Esophagus squamous epithelium (tissue), 5 donors: Measurements from ENCODE around the gene LACC1. TPM values are rescaled to one million over a fixed set of nuclear protein-coding genes. Genes with fewer than 3 reads are reported as not detected.
A peak's percentile ranks its signal among the peaks of the same experiment; 100 is the strongest.

Source experiments
- DNase-seq: peaks from one replicate; lab custom pipeline; 2025; lab: John Stamatoyannopoulos, UW
- H3K27ac ChIP-seq, 4 donors: fragments of 200-600 bp; sonication (generic); one replicate each; pipeline ENCODE4 v1.5.1; 2016 to 2019; ENCODE audit warnings: mild to moderate bottlenecking in 1 of 4
- H3K27me3 ChIP-seq, 4 donors: fragments of 200-600 bp; sonication (generic); 1 replicate in 3 of 4; 2 replicates in 1 of 4; pipeline versions ENCODE4 v1.5.1 to v1.6.0; 2017 to 2021; ENCODE audit warnings: antibody characterized with exemption in 1 of 4
- H3K36me3 ChIP-seq, 3 donors: fragments of 200-600 bp; sonication (generic); one replicate each; pipeline ENCODE4 v1.5.1; 2016 to 2019
- H3K4me1 ChIP-seq, 3 donors: fragments of 200-600 bp; sonication (generic); one replicate each; pipeline ENCODE4 v1.5.1; 2017 to 2019
- H3K4me3 ChIP-seq, 4 donors: fragments of 200-600 bp; sonication (generic); 1 replicate in 3 of 4; 2 replicates in 1 of 4; pipeline ENCODE4 v1.5.1; 2016 to 2019; ENCODE audit warnings: mild to moderate bottlenecking in 2 of 4, moderate library complexity in 1 of 4
- H3K9me3 ChIP-seq, 3 donors: fragments of 200-600 bp; sonication (generic); one replicate each; pipeline ENCODE4 v1.5.1; 2016 to 2019
- POLR2A ChIP-seq, 4 donors: fragments of 450-650 bp; IDR thresholded peaks; one replicate each; pipeline ENCODE4 v1.6.1; 2017; ENCODE audit warnings: antibody characterized with exemption in 4 of 4, mild to moderate bottlenecking in 4 of 4, moderate library complexity in 3 of 4
- WGBS, 2 donors: methylation state at CpG; one replicate each; pipeline ENCODE4 v1.1.5; 2018; 5-methylcytosine and 5-hydroxymethylcytosine counted together
- intact Hi-C: fragments of 100-400 bp; cut with DNase I; formaldehyde crosslinking; loops from one replicate; pipeline ENCODE4 v1.15.0; 2022
- total RNA-seq, 4 donors: library from RNA; depleted of rRNA; stranded (reverse); fragments of >200 nt; gene quantifications; one replicate each; pipeline ENCODE4 v1.1.0, GENCODE V29; 2016
- TF ChIP-seq, protein P1 (sequence below), 6 experiments: fragments of 450-650 bp in 4 of 6; fragments of 200-600 bp in 2 of 6; sonication (generic) in 2 of 6; IDR thresholded peaks; one replicate each; pipeline ENCODE4 v1.5.1; 2016 to 2019; ENCODE audit warnings: antibody characterized with exemption in 6 of 6, mild to moderate bottlenecking in 4 of 6, moderate library complexity in 4 of 6
- donor health status: DM: yes; HTN: yes; CAD: no.

Gene LACC1
- total RNA-seq, 4 donors from 2014 or later = 3.3 to 15.3 (median 9.9) TPM

DNA sequence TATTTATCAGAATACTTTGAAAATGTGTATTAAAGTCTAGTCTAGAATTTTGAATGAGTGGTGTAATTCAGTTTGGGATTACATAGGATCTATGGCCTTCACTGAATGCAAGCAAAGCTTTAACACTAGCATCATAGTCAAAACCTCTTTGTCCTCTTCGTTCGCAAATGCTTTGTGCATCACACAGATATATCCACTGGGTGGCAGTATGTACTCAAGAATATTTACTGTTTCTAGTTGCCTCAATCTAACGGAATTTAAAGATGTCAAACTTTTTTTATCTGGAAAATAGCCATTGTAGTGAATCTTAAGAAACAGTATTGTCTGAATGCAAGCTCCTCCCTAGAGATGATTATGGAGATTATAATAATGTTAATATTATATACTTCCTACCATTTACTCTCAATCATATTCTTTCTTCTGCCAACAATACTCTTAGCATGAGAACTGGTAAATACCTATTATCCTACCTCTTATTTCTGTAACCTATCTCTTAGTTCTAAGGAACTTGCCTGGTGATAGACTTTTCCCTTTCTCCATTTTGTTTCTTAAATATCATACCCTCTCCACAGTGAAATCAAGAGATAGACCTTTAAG is 25.8 kb downstream of the LACC1 start:
- H3K9me3 ChIP-seq = no peaks in the 10 kb centered on the region
- no peak overlapping the region for H3K27ac ChIP-seq
- no peak for TF ChIP-seq POLR2A (IDR thresholded peaks at IDR 0.05)
- TF ChIP-seq, protein P1, sequence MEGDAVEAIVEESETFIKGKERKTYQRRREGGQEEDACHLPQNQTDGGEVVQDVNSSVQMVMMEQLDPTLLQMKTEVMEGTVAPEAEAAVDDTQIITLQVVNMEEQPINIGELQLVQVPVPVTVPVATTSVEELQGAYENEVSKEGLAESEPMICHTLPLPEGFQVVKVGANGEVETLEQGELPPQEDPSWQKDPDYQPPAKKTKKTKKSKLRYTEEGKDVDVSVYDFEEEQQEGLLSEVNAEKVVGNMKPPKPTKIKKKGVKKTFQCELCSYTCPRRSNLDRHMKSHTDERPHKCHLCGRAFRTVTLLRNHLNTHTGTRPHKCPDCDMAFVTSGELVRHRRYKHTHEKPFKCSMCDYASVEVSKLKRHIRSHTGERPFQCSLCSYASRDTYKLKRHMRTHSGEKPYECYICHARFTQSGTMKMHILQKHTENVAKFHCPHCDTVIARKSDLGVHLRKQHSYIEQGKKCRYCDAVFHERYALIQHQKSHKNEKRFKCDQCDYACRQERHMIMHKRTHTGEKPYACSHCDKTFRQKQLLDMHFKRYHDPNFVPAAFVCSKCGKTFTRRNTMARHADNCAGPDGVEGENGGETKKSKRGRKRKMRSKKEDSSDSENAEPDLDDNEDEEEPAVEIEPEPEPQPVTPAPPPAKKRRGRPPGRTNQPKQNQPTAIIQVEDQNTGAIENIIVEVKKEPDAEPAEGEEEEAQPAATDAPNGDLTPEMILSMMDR (IDR thresholded peaks at IDR 0.05) = peak; percentile 45 to 87 (median 78)
- no peak overlapping the region for H3K4me3 ChIP-seq
- DNase-seq = no peak
- intact Hi-C loops = loop anchor here (5.0 kb wide), 2 partner anchors 142 to 537 kb away; no protein-coding TSS in a partner anchor
- no peaks in the 10 kb centered on the region for H3K36me3 ChIP-seq
- H3K4me1 ChIP-seq = peaks cover 0 to 10% (median 0%) of the 10 kb centered on the region in 3 donors
- WGBS, 2 donors = 0% methylated on average over 3 of the region's 3 CpGs
- H3K27me3 ChIP-seq = peaks cover 0 to 3% (median 0%) of the 10 kb centered on the region in 4 donors

DNA sequence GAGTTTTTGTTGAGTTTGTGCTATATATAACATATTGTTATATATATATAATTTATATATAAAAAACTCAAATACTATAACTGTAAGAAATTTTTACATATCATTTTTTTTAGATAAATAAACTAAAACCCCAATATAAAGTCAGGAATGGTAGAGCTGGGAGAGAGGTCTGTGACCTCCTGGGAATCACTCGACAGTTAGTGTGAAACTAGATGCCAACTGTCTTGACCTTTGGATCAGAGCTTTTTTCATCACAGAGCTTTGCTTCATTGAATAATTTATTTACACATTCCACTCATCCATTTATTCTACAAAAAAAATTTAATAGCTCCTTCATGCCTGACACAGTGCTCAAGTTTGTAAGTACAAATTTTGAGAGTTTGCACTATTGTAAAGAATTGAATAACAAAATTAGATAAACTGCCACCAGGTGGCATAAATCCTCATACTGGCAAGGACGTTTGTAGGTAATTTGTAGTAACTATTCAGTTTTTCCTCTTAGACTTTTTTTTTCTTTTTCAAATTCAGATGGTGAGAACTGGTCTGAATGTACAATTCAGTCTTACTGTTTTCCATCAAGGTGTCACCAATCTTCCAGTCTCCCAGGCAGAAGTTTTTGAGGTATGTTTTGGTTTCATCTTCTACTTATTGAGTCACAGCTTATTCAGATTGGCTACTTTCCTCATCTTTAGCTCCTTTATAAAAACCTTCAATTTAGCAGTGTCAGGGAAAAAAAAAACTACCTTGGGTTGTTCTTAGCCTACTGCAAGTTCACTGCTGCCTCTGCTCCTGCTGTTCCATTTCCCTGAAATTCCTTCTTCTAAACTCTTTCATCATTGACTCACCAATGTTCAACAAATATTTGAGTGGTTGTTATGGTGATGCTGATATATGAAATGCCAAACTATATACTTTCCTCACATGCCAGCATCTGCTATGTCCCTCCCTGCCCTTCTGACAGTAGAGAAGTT is 28.7 kb downstream of the LACC1 start:
- whole genome bisulfite sequencing, 2 donors = 34 to 42% methylated on average over 2 of the region's 2 CpGs

DNA sequence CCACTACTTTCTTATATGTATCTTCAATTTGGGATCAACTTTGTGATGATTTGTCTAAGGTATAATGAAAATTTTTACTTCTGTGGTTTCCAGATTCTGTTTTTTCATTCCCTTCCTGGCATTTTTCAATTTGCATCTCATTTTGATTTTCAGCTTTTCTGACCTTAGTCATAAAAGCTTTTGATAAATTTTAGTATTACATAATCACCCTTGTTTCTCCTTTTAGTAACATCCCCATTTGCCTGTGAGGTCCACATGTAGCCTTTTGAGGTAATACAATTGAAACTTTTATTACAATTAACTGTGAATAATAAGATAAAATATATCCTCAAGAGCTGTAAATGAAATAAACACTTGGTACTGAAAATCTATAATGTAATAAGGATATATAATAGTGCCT is 31.2 kb downstream of the LACC1 start:
- H3K9me3 ChIP-seq = no peaks in the 10 kb centered on the region
- H3K4me1 ChIP-seq = peaks cover 0 to 10% (median 0%) of the 10 kb centered on the region in 3 donors
- TF ChIP-seq POLR2A (IDR thresholded peaks at IDR 0.05) = no peak
- TF ChIP-seq, protein P1 (IDR thresholded peaks at IDR 0.05) = no peak
- peaks cover 0 to 3% (median 0%) of the 10 kb centered on the region in 4 donors for H3K27me3 ChIP-seq
- H3K27ac ChIP-seq = no peak overlapping the region
- no peak overlapping the region for H3K4me3 ChIP-seq
- no peak for DNase-seq
- H3K36me3 ChIP-seq = no peaks in the 10 kb centered on the region
- intact Hi-C loops = no loop called here

More for the DNA sequence above, 28.7 kb downstream of the LACC1 start:
- intact Hi-C loops = loop anchor here (5.0 kb wide), 2 partner anchors 139 to 534 kb away; no protein-coding TSS in a partner anchor
- DNase-seq = no peak
- TF ChIP-seq POLR2A (IDR thresholded peaks at IDR 0.05) = no peak
- TF ChIP-seq, protein P1 (IDR thresholded peaks at IDR 0.05) = peak in 5 of 6 experiments; percentile 29 to 70 (median 51)
- Histone ChIP-seq H3K27ac (no peak overlapping the region), H3K27me3 (peaks cover 0 to 3% (median 0%) of the 10 kb centered on the region in 4 donors), H3K36me3 (no peaks in the 10 kb centered on the region), H3K9me3 (no peaks in the 10 kb centered on the region), H3K4me1 (peaks cover 0 to 10% (median 0%) of the 10 kb centered on the region in 3 donors), H3K4me3 (no peak overlapping the region)

DNA sequence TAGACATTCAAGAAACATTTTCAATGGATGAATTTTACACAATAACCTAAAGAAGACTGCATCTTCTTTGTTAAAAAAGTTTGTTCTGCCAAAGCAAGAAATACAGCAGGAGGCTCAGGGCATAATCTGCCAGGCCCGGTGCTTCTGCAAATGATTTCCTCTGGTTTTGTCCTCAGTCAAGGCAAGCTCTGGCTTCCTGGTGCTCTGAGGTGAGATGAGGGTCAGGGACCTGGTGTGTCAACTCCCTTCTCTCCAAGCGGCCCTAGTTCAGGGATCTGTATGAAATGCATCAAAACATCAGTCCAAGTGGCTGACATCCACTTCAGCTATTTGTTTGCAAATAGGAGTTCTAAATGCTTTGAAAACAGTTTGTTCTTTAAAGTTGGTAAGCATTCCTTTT is 31.6 kb downstream of the LACC1 start:
- Histone ChIP-seq H3K4me3 (no peak overlapping the region), H3K27me3 (peaks cover 0 to 3% (median 0%) of the 10 kb centered on the region in 4 donors), H3K27ac (no peak overlapping the region), H3K9me3 (no peaks in the 10 kb centered on the region), H3K4me1 (peaks cover 0 to 10% (median 0%) of the 10 kb centered on the region in 3 donors), H3K36me3 (no peaks in the 10 kb centered on the region)
- TF ChIP-seq, protein P1 (IDR thresholded peaks at IDR 0.05) = no peak
- no peak for TF ChIP-seq POLR2A (IDR thresholded peaks at IDR 0.05)
- no peak for DNase-seq
- intact Hi-C loops = no loop called here
- WGBS, 2 donors = 44 to 53% methylated on average over 2 of the region's 2 CpGs
